Measurements from ENCODE around the gene PBX4.

The PBX4 gene

GRCh38 chr19:19566306-19566705 lies 52.2 kb downstream of the PBX4 start:
- DNase-seq (ENCODE audit: low read depth in 1 of 2, low spot score in 1 of 2): no peak
- no peak for TF ChIP-seq GABPA (IDR thresholded peaks at IDR 0.05; ENCODE audit: low read depth)
- no peak for TF ChIP-seq SPI1 (IDR thresholded peaks at IDR 0.05; ENCODE audit: borderline replicate concordance, low read depth)
- no peak for TF ChIP-seq CTCF (IDR thresholded peaks at IDR 0.05; ENCODE audit: insufficient read depth, low read length)
- no peak for TF ChIP-seq REST (IDR thresholded peaks at IDR 0.05; ENCODE audit: insufficient replicate concordance, low read depth)
- no peak for TF ChIP-seq POLR2AphosphoS5 (IDR thresholded peaks at IDR 0.05; ENCODE audit: low read depth)
- Histone ChIP-seq H3K4me3 (replicated peaks; ENCODE audit: insufficient read depth, low read length) (no peak overlapping the region), H3K27me3 (ENCODE audit: insufficient read depth, poor library complexity, severe bottlenecking) (no peaks in the 10 kb centered on the region), H3K27ac (replicated peaks) (no peak overlapping the region)

GRCh38 chr19:19563348-19563848 lies 55.1 kb downstream of the PBX4 start:
- DNase-seq (ENCODE audit: low read depth in 1 of 2, low spot score in 1 of 2): no peak
- H3K4me3 ChIP-seq (replicated peaks; ENCODE audit: insufficient read depth, low read length): no peak overlapping the region
- TF ChIP-seq SPI1 (IDR thresholded peaks at IDR 0.05; ENCODE audit: borderline replicate concordance, low read depth) (no peak), GABPA (IDR thresholded peaks at IDR 0.05; ENCODE audit: low read depth) (no peak), POLR2AphosphoS5 (IDR thresholded peaks at IDR 0.05; ENCODE audit: low read depth) (no peak)
- no peak overlapping the region for H3K27ac ChIP-seq (replicated peaks)
- H3K27me3 ChIP-seq (ENCODE audit: insufficient read depth, poor library complexity, severe bottlenecking): no peaks in the 10 kb centered on the region

GRCh38 chr19:19562665-19563347 lies 55.7 kb downstream of the PBX4 start:
- no peak for DNase-seq (ENCODE audit: low read depth in 1 of 2, low spot score in 1 of 2)
- no peak overlapping the region for H3K4me3 ChIP-seq (replicated peaks; ENCODE audit: insufficient read depth, low read length)
- TF ChIP-seq SPI1 (IDR thresholded peaks at IDR 0.05; ENCODE audit: borderline replicate concordance, low read depth): no peak
- TF ChIP-seq REST (IDR thresholded peaks at IDR 0.05; ENCODE audit: insufficient replicate concordance, low read depth): no peak
- no peak for TF ChIP-seq POLR2AphosphoS5 (IDR thresholded peaks at IDR 0.05; ENCODE audit: low read depth)
- no peak for TF ChIP-seq GABPA (IDR thresholded peaks at IDR 0.05; ENCODE audit: low read depth)
- TF ChIP-seq CTCF (IDR thresholded peaks at IDR 0.05; ENCODE audit: insufficient read depth, low read length): no peak
- H3K27ac ChIP-seq (replicated peaks): no peak overlapping the region
- H3K27me3 ChIP-seq (ENCODE audit: insufficient read depth, poor library complexity, severe bottlenecking): no peaks in the 10 kb centered on the region

GRCh38 chr19:19561946-19562664 lies 56.4 kb downstream of the PBX4 start:
- Histone ChIP-seq H3K4me3 (replicated peaks; ENCODE audit: insufficient read depth, low read length) (no peak overlapping the region), H3K27me3 (ENCODE audit: insufficient read depth, poor library complexity, severe bottlenecking) (no peaks in the 10 kb centered on the region), H3K27ac (replicated peaks) (no peak overlapping the region)
- no peak for DNase-seq (ENCODE audit: low read depth in 1 of 2, low spot score in 1 of 2)
- TF ChIP-seq REST (IDR thresholded peaks at IDR 0.05; ENCODE audit: insufficient replicate concordance, low read depth) (no peak), POLR2AphosphoS5 (IDR thresholded peaks at IDR 0.05; ENCODE audit: low read depth) (no peak), CTCF (IDR thresholded peaks at IDR 0.05; ENCODE audit: insufficient read depth, low read length) (no peak), GABPA (IDR thresholded peaks at IDR 0.05; ENCODE audit: low read depth) (no peak), SPI1 (IDR thresholded peaks at IDR 0.05; ENCODE audit: borderline replicate concordance, low read depth) (no peak)
